EL (cell line): Measurements from ENCODE around the gene ALKBH3.

Experiments
- DNase-seq: peaks from one replicate; pipeline ENCODE4 v3.0.0-alpha.2; 2016

The ALKBH3 gene

DNA sequence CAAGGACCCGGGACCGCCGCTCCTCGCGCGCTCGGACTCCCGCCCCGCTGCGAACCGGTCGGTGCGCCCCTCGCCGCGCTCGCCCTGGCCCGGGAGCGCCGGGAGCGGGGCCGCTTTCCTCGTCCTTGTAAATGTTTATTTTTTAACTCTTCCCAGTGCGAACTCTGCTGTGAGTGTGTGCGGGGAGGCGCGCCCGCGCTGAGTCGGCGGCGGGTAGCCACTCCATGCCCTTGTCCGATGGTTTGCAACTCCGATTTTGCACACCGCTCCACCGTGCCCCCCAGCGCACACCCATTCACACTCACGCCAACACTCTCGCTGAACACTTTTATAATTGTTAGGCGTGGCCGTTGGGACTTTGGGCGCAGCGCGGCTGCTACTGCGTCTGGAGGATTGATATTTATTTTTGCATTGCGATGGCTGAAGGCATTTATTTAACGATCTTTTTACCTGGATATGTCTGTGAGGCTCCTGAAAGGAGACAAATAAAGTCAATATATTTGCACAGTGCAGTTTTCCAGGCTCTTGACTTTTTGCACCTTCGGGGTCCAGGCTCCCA lies 62.8 kb downstream of the ALKBH3 start:
- no peak for DNase-seq

- no peak for DNase-seq
These were observed 63.5 kb downstream of the ALKBH3 start for GRCh38 chr11:43943931-43944751.

GRCh38 chr11:43944761-43945311 lies 64.2 kb downstream of the ALKBH3 start:
- DNase-seq: peak; percentile 41

DNA sequence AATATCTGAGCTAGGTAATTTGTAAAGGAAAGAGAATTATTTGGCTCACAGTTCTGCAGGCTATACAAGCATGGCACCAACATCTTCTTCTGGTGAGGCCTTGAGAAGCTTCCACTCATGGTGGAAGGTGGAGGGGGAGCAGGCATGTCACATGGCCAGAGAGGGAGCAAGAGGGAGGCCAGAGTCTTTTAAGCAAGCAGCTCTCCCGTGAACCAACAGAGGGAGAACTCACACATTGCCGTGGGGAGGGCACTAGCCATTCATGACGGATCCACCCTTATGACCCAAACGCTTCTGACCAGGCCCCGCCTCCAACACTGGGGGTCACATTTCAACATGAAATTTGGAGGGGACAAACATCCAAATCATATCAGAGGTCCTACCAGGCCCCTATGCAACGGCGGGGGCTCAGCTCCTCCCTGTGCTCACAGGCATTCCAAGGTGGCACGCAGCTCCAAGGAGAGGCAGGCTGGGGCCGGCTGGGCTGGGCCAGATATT lies 66.4 kb downstream of the ALKBH3 start:
- DNase-seq: no peak

DNA sequence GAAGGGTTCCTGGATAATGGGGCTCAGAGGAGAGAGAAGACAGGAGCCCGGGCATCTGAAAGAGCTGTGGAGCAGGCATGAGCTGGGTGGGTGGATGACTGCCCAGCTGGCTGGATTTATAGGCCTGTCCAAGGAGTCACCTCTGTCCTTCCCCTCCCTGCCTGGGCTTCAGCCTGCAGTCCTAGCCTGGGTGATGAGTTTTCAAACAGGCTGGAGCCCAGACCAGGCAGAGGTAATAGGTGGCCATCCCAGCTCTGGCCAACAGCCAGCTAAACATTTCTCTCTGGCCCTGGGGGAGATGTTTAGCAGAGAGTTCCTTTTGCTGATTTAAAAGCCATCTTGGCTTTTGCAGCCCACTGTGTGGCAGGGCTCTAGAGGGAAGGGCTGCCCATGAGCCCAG lies 67.2 kb downstream of the ALKBH3 start:
- no peak for DNase-seq

GRCh38 chr11:43948341-43949225 lies 68.0 kb downstream of the ALKBH3 start:
- DNase-seq: no peak

DNA sequence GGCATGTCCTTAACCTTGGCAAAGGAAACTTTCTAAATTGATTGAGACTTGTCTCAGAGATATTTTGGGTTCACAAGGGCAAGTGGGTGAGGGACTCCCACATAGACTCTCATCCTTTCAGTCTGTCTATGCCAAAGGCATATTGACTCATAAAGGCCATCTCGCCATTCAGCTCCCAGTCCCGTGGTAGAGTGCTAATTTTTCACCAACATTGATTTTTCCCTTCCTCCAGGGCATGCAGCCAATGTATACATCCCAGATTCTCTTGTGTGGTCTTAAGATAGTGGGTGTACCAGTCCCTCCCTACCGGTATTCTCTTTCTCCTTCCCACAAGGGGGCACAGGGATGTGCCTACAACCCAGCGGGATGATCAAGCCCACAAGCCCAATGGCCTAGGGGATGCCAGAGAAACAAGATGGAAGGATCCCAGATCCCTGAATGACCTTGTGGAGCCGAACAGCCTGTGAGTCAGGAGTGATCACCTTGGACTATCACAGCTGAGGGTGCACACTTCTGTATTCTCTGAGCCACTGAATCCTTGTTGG lies 69.8 kb downstream of the ALKBH3 start:
- no peak for DNase-seq

GRCh38 chr11:43951231-43951630 lies 70.6 kb downstream of the ALKBH3 start:
- no peak for DNase-seq

DNA sequence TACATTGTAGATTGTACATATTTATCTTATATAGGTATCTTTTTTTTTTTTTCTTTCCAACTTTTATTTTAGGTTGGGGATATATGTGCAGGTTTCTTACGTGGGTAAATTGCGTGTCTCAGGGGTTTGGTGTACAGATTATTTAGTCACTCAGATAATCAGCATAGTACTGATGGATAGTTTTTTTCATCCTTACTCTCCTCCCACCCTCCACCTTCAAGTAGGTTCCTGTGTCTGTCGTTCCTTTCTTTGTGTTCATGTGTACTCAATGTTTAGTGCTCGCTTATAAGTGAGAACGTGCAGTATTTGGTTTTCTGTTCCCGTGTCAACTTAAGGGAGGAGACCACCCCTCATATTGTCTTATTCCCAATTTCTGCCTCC lies 71.4 kb downstream of the ALKBH3 start:
- no peak for DNase-seq

DNA sequence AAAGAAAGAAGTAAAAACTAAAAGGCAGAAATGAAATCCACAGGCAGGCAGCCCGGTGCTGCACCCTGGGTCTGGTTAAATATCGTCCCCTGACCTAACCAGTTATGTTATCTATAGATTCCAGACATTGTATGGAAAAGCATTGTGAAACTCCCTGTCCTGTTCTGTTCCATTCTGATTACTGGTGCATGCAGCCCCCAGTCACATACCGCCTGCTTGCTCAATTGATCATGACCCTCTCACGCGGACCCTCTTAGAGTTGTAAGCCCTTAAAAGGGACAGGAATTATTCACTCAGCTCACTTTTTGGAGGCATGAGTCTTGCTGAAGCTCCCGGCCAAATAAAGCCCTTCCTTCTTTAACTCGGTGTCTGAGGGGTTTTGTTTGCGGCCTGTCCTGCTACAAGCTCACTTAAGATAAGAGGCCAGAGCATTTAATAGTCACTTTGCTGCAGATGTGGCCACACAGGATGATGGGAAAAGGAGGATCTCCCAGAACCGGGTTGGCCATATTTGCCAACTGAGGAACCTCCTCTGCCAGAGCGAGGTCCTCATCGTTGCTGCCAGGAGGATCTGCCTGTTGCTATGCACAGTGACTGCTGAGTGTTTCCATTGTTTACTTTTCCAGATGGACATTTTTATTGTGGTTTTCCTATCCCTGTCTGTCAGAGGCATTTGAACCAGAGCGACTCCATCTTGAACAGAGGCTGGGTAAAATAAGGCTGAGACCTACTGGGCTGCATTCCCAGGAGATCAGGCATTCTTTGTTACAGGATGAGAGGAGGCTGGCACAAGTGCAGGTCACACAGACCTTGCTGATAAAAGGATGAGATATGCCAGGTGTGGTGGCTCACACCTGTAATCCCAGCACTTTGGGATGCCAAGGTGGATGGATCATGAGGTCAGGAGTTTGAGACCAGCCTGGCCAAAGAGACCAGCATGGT lies 72.0 kb downstream of the ALKBH3 start:
- DNase-seq: no peak

GRCh38 chr11:43953521-43953920 lies 72.9 kb downstream of the ALKBH3 start:
- DNase-seq: no peak

DNA sequence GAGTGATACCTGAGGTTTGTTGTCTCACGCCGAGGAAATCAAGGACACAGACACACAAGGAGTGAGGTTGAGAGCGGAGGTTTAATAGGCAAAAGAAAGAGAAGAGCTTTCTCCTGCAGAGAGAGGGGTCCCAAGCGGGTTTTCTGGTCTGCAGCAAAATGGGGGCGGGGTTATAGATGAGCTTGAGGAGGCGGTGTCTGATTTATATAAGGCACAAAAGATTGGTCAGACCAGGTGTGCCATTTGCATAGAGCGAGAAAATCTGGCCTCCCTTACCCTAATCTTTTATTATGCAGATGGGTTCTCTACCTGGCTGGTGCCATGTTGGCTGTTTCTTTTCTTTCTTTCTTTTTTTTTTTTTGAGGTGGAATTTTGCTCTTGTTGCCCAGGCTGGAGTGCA lies 73.6 kb downstream of the ALKBH3 start:
- DNase-seq: no peak

- peak; percentile 35 for DNase-seq
These were observed 74.9 kb downstream of the ALKBH3 start for GRCh38 chr11:43955381-43956118.

DNA sequence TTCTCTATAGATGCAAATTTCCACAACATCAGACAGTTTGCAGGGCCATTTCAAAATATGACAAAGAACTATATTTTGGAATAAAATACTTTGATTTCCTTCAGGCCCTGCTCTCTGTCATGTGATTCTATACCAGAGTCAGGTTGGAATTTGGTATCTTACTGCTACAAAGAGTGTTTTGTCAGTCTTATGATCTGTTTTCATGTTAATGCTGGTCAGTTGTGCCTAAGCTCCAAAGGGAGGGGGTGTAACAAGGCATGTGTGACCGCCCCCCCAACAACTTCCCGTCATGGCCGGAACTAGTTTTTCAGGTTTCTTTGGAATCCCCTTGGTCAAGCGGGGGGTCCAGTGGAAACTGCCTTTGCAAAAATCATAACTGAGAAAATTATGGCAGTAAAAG lies 76.9 kb downstream of the ALKBH3 start:
- no peak for DNase-seq

DNA sequence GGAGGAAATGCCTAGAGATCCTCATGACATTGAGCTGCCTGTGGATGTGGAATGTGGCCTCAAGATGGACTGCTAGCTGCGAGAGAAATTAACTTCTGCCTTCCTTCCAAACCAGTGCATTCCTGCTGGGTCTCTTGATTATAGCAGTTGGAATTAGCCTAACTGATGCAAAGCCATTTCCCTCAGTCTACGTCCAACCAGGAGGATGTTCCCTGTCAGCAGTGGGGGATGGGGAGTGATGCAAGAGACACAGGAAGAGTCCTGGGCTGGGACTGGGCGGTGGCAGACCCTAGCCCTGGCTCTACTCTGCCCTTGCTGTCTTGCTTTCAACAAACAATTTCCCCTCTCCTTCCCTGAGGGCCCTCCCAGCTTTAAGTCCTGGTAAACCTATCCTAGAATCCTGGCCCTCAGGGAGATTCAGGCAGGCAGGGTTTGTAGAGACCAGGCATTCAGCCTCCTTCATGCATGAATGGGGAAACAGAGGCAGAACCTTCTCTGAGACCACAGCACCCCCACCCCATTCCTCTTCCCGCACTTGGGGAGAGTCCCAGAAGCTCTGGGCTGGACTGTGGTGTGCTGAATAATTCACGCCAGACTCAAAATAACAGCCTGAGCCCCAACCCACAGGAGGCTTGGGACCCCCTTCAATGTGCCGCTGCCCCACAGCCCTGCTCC lies 78.8 kb downstream of the ALKBH3 start:
- no peak for DNase-seq

- no peak for DNase-seq
These were observed 82.0 kb downstream of the ALKBH3 start for GRCh38 chr11:43962383-43963278.

DNA sequence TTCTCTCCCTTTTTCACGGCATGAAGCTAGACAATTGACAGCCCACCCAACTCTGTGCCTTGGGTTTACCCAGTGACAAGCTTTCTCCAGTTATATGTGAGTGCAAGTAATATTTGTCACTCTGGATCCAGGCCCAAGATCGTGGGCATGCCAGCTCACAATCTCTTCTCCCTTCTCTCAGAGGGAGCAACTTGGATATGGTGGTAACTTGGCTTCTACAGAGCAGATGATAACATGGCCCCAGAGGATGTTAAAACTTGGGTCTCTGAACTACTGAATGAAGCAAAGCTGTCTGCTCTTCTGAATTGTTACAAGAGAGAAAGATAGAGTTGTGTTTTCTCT lies 82.6 kb downstream of the ALKBH3 start:
- no peak for DNase-seq

GRCh38 chr11:43967661-43968060 lies 87.0 kb downstream of the ALKBH3 start:
- DNase-seq: no peak

- no peak for DNase-seq
These were observed 88.1 kb downstream of the ALKBH3 start for GRCh38 chr11:43968719-43969118.

- no peak for DNase-seq
These were observed 88.9 kb downstream of the ALKBH3 start for GRCh38 chr11:43969543-43969942.
